HEK293 (cell line): Measurements from ENCODE around the gene MAN1C1.

Source experiments
- CTCF ChIA-PET: fragments of 350-600 bp; formaldehyde crosslinking; extraction: SDS; loops from one replicate; lab custom pipeline; 2021; ENCODE audit warnings: antibody characterized with exemption; lab: Yijun Ruan, JAX
- POLR2A ChIA-PET: fragments of 300-600 bp; formaldehyde crosslinking; extraction: SDS; loops from one replicate; lab custom pipeline; 2020; ENCODE audit warnings: antibody characterized with exemption, inconsistent platforms; lab: Yijun Ruan, JAX
- H3K27ac ChIP-seq: fragments of 200-500 bp; sonication (Bioruptor generic); 2 replicates; pipeline ENCODE4 v1.5.1; 2014; ENCODE audit warnings: low read depth, low read length, control low read depth, inconsistent platforms; ENCODE audit errors: extremely low read depth
- H3K36me3 ChIP-seq, 2 experiments: fragments of 200-500 bp in 1 of 2; sonication (Bioruptor generic) in 1 of 2; 1 replicate in 1 of 2; 2 replicates in 1 of 2; pipeline ENCODE4 v1.5.1; 2014 to 2017; ENCODE audit warnings: inconsistent platforms in 2 of 2, low read length in 2 of 2; ENCODE audit not compliant: control insufficient read depth in 2 of 2, insufficient read depth in 1 of 2
- H3K4me1 ChIP-seq: fragments of 200-500 bp; sonication (Bioruptor generic); 2 replicates; pipeline ENCODE4 v1.5.1; 2014; ENCODE audit warnings: mild to moderate bottlenecking, low read length, inconsistent platforms; ENCODE audit not compliant: control insufficient read depth, insufficient read depth
- H3K4me3 ChIP-seq: 2 replicates; pipeline ENCODE4 v1.5.1; 2011; ENCODE audit warnings: low read depth, mild to moderate bottlenecking, control low read depth, low read length, moderate library complexity
- H3K9me3 ChIP-seq: fragments of 200-500 bp; sonication (Bioruptor generic); 2 replicates; pipeline ENCODE4 v1.5.1; 2014; ENCODE audit warnings: low read depth, low read length, inconsistent platforms; ENCODE audit not compliant: control insufficient read depth, insufficient read depth
- BCL11A ChIP-seq: fragments of 450-650 bp; formaldehyde crosslinking; IDR thresholded peaks from 2 replicates; pipeline ENCODE4 v1.5.1; 2016; ENCODE audit warnings: low read depth, missing biosample characterization, missing genetic modification characterization
- KLF16 ChIP-seq: fragments of 450-650 bp; formaldehyde crosslinking; IDR thresholded peaks from 2 replicates; pipeline ENCODE4 v1.5.1; 2017; ENCODE audit warnings: missing biosample characterization, missing genetic modification characterization
- KLF17 ChIP-seq: fragments of 450-650 bp; formaldehyde crosslinking; IDR thresholded peaks from 2 replicates; pipeline ENCODE4 v1.5.1; 2016; ENCODE audit warnings: missing biosample characterization, missing genetic modification characterization
- KLF9 ChIP-seq: fragments of 450-650 bp; formaldehyde crosslinking; IDR thresholded peaks from 2 replicates; pipeline ENCODE4 v1.5.1; 2016; ENCODE audit warnings: missing biosample characterization, missing genetic modification characterization, low read depth
- MEIS1 ChIP-seq: sonication (generic); formaldehyde crosslinking; IDR thresholded peaks from 2 replicates; pipeline ENCODE4 v1.8.1; 2022; ENCODE audit warnings: missing genetic modification reagents, mild to moderate bottlenecking, borderline replicate concordance
- REST ChIP-seq: fragments of 450-650 bp; formaldehyde crosslinking; IDR thresholded peaks from 2 replicates; pipeline ENCODE4 v1.5.1; 2016; ENCODE audit warnings: missing biosample characterization, missing genetic modification characterization
- SCRT2 ChIP-seq: fragments of 450-650 bp; formaldehyde crosslinking; IDR thresholded peaks from 2 replicates; pipeline ENCODE4 v1.5.1; 2016; ENCODE audit warnings: missing biosample characterization, missing genetic modification characterization
- ZBTB11 ChIP-seq: fragments of 450-650 bp; formaldehyde crosslinking; conservative IDR thresholded peaks from 2 replicates; pipeline ENCODE4 v1.5.1; 2016; ENCODE audit warnings: low read depth, missing biosample characterization, missing genetic modification characterization
- ZEB2 ChIP-seq: fragments of 450-650 bp; formaldehyde crosslinking; IDR thresholded peaks from 2 replicates; pipeline ENCODE4 v1.5.1; 2016; ENCODE audit warnings: missing biosample characterization, missing genetic modification characterization
- ZFP69B ChIP-seq: fragments of 450-650 bp; formaldehyde crosslinking; IDR thresholded peaks from 2 replicates; pipeline ENCODE4 v1.5.1; 2016; ENCODE audit warnings: missing biosample characterization, missing genetic modification characterization
- ZNF221 ChIP-seq: fragments of 450-650 bp; formaldehyde crosslinking; IDR thresholded peaks from 2 replicates; pipeline ENCODE4 v1.5.1; 2017; ENCODE audit warnings: missing biosample characterization, missing genetic modification characterization, borderline replicate concordance
- ZNF629 ChIP-seq: fragments of 450-650 bp; formaldehyde crosslinking; IDR thresholded peaks from 2 replicates; pipeline ENCODE4 v1.5.1; 2017; ENCODE audit warnings: missing biosample characterization, missing genetic modification characterization
- ZNF658 ChIP-seq: fragments of 450-650 bp; formaldehyde crosslinking; IDR thresholded peaks from 2 replicates; pipeline ENCODE4; 2016; ENCODE audit warnings: missing biosample characterization, missing genetic modification characterization
- ZNF664 ChIP-seq: fragments of 450-650 bp; formaldehyde crosslinking; IDR thresholded peaks from 2 replicates; pipeline ENCODE4 v1.5.1; 2016; ENCODE audit warnings: missing biosample characterization, missing genetic modification characterization
- ZNF692 ChIP-seq: fragments of 450-650 bp; formaldehyde crosslinking; IDR thresholded peaks from 2 replicates; pipeline ENCODE4 v1.5.1; 2016; ENCODE audit warnings: missing biosample characterization, missing genetic modification characterization
- ZSCAN5A ChIP-seq: fragments of 450-650 bp; formaldehyde crosslinking; IDR thresholded peaks from 2 replicates; pipeline ENCODE4 v1.5.1; 2016; ENCODE audit warnings: missing biosample characterization, missing genetic modification characterization
- TF ChIP-seq, protein P1 (sequence below): fragments of 450-650 bp; formaldehyde crosslinking; IDR thresholded peaks from 2 replicates; pipeline ENCODE4 v1.5.1; 2016; ENCODE audit warnings: missing biosample characterization, missing genetic modification characterization

Gene MAN1C1

DNA sequence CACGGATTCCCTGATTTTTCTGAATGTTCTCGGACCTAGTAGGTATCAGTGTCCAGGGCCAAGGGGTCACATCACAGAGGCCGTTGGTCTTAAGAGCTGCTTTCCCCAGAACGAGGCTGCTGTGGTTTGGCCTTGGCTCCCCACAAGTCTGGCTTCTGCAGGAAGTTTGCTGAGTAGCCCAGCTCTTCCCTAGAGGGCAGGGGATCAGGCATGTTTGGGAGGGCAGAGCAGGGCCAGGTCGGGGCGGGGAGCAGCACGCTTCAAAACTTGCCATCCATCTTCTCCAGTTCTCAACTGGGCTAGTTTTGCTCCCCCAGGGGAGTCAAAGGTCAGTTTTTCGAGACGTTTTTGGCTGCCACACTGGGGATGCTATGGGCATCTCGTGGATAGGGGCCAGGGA lies 37.0 kb downstream of the MAN1C1 start:
- Histone ChIP-seq H3K27ac (no peak overlapping the region), H3K4me1 (no peaks in the 10 kb centered on the region), H3K9me3 (no peaks in the 10 kb centered on the region), H3K36me3 (no peaks in the 10 kb centered on the region), H3K4me3 (no peak overlapping the region)
- CTCF ChIA-PET, result no interaction called here
- POLR2A ChIA-PET, result no interaction called here
- TF ChIP-seq ZNF692 (tag by site-specific recombination) (no peak), ZNF629 (tag by site-specific recombination) (no peak)

GRCh38 chr1:25654109-25654660 lies 37.6 kb downstream of the MAN1C1 start:
- POLR2A ChIA-PET, result no interaction called here
- Histone ChIP-seq H3K4me1 (no peaks in the 10 kb centered on the region), H3K4me3 (no peak overlapping the region)
- TF ChIP-seq ZSCAN5A (tag by site-specific recombination), result no peak
- TF ChIP-seq ZBTB11 (tag by site-specific recombination), result no peak
- no peak for TF ChIP-seq ZFP69B (tag by site-specific recombination)
- TF ChIP-seq, protein P1, sequence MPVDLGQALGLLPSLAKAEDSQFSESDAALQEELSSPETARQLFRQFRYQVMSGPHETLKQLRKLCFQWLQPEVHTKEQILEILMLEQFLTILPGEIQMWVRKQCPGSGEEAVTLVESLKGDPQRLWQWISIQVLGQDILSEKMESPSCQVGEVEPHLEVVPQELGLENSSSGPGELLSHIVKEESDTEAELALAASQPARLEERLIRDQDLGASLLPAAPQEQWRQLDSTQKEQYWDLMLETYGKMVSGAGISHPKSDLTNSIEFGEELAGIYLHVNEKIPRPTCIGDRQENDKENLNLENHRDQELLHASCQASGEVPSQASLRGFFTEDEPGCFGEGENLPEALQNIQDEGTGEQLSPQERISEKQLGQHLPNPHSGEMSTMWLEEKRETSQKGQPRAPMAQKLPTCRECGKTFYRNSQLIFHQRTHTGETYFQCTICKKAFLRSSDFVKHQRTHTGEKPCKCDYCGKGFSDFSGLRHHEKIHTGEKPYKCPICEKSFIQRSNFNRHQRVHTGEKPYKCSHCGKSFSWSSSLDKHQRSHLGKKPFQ (tag by site-specific recombination), result no peak
- TF ChIP-seq, all 188 proteins: peak for 0
- Histone ChIP-seq H3K27ac (no peak overlapping the region), H3K9me3 (no peaks in the 10 kb centered on the region), H3K36me3 (no peaks in the 10 kb centered on the region)
- CTCF ChIA-PET, result no interaction called here

- H3K4me3 ChIP-seq, result no peak overlapping the region
- POLR2A ChIA-PET, result no interaction called here
- no peak overlapping the region for H3K27ac ChIP-seq
- no peaks in the 10 kb centered on the region for H3K36me3 ChIP-seq
- CTCF ChIA-PET, result no interaction called here
- no peaks in the 10 kb centered on the region for H3K4me1 ChIP-seq
- H3K9me3 ChIP-seq, result no peaks in the 10 kb centered on the region
- TF ChIP-seq ZEB2 (tag by site-specific recombination) (no peak), MEIS1 (CRISPR knock-in tag) (no peak), BCL11A (tag by site-specific recombination) (no peak), KLF17 (no peak), KLF9 (tag by site-specific recombination) (no peak), SCRT2 (tag by site-specific recombination) (no peak), ZNF664 (tag by site-specific recombination) (no peak), REST (no peak), ZNF221 (tag by site-specific recombination) (no peak), KLF16 (tag by site-specific recombination) (no peak), ZNF658 (tag by site-specific recombination) (no peak)
These were observed 40.7 kb downstream of the MAN1C1 start for GRCh38 chr1:25657121-25657882.
